SK-N-SH (cell line): ENCODE data around the gene CADPS2. TPM values are rescaled to one million over a fixed set of nuclear protein-coding genes. Genes with fewer than 3 reads are reported as not detected.

Experiments used
- CTCF ChIA-PET: fragments of 300-600, 350-600 bp; formaldehyde crosslinking; extraction: SDS; loops from one replicate; lab custom pipeline; 2021; lab: Yijun Ruan, JAX
- POLR2A ChIA-PET: fragments of 350-600 bp; sonication (Branson Sonifier 250); formaldehyde crosslinking; extraction: SDS; loops from one replicate; lab custom pipeline; 2020; ENCODE audit warnings: antibody characterized with exemption, inconsistent platforms; lab: Yijun Ruan, JAX
- DNase-seq: peaks from one replicate; pipeline ENCODE4 v3.0.0; 2012
- H2AFZ ChIP-seq: fragments of 200-600 bp; sonication (generic); 2 replicates; pipeline ENCODE4 v1.8.1; 2016; ENCODE audit warnings: antibody characterized with exemption, mild to moderate bottlenecking, low read depth
- H3F3A ChIP-seq: fragments of 200-600 bp; sonication (generic); replicated peaks from 2 replicates; pipeline ENCODE3; 2016; ENCODE audit warnings: antibody characterized with exemption, mild to moderate bottlenecking; ENCODE audit not compliant: insufficient read depth
- H3K27ac ChIP-seq, 2 experiments: fragments of 200-500 bp in 1 of 2; fragments of 200-600 bp in 1 of 2; sonication (Bioruptor generic) in 1 of 2; sonication (generic), shearing (Covaris generic) in 1 of 2; 2 replicates each; pipeline versions ENCODE4 v1.5.1 to v1.6.1; 2014 to 2016; ENCODE audit warnings: low read depth in 2 of 2, inconsistent platforms in 1 of 2, low read length in 1 of 2, mild to moderate bottlenecking in 1 of 2, mixed read lengths in 1 of 2
- H3K27me3 ChIP-seq: fragments of 200-600 bp; sonication (generic), shearing (Covaris generic); 2 replicates; pipeline ENCODE4 v1.6.1; 2016; ENCODE audit warnings: mixed run types; ENCODE audit not compliant: insufficient read depth
- H3K36me3 ChIP-seq, 2 experiments: fragments of 200-500 bp in 1 of 2; fragments of 200-600 bp in 1 of 2; sonication (Bioruptor generic) in 1 of 2; sonication (generic) in 1 of 2; replicated peaks in 1 of 2; 2 replicates each; pipeline versions ENCODE3 to v1.5.1; 2014 to 2016; ENCODE audit warnings: low read length in 1 of 2, mild to moderate bottlenecking in 1 of 2; ENCODE audit not compliant: insufficient read depth in 2 of 2, control insufficient read depth in 1 of 2
- H3K4me1 ChIP-seq, 2 experiments: fragments of 200-500 bp in 1 of 2; fragments of 200-600 bp in 1 of 2; sonication (Bioruptor generic) in 1 of 2; sonication (generic), shearing (Covaris generic) in 1 of 2; 2 replicates each; pipeline versions ENCODE4 v1.5.1 to v1.6.1; 2014 to 2016; ENCODE audit warnings: low read depth in 1 of 2, low read length in 1 of 2, mixed run types in 1 of 2; ENCODE audit not compliant: insufficient read depth in 2 of 2, control insufficient read depth in 1 of 2
- H3K4me2 ChIP-seq: fragments of 200-600 bp; sonication (generic), shearing (Covaris generic); 2 replicates; pipeline ENCODE4 v1.6.1; 2017; ENCODE audit warnings: mixed run types
- H3K4me3 ChIP-seq, 2 experiments: fragments of 200-500 bp in 1 of 2; fragments of 200-600 bp in 1 of 2; sonication (Bioruptor generic) in 1 of 2; sonication (generic), shearing (Covaris generic) in 1 of 2; 2 replicates each; pipeline versions ENCODE4 v1.5.1 to v1.8.1; 2014 to 2016; ENCODE audit warnings: low read depth in 2 of 2, inconsistent platforms in 1 of 2, low read length in 1 of 2, mild to moderate bottlenecking in 1 of 2, mixed read lengths in 1 of 2, moderate library complexity in 1 of 2
- H3K79me2 ChIP-seq: fragments of 200-600 bp; sonication (generic); 2 replicates; pipeline ENCODE4 v1.8.1; 2017; ENCODE audit warnings: mild to moderate bottlenecking; ENCODE audit not compliant: insufficient read depth
- H3K9ac ChIP-seq: fragments of 200-600 bp; sonication (generic); 2 replicates; pipeline ENCODE4 v1.6.1; 2017; ENCODE audit warnings: mixed run types
- H3K9me2 ChIP-seq: fragments of 200-600 bp; sonication (generic); 2 replicates; pipeline ENCODE4 v1.6.1; 2017; ENCODE audit warnings: mixed run types
- H3K9me3 ChIP-seq: fragments of 200-600 bp; sonication (generic); 2 replicates; pipeline ENCODE4 v1.6.1; 2017; ENCODE audit warnings: mixed run types, mild to moderate bottlenecking, moderate library complexity
- H4K20me1 ChIP-seq: fragments of 200-600 bp; sonication (generic); 2 replicates; pipeline ENCODE4 v1.6.1; 2017; ENCODE audit warnings: mild to moderate bottlenecking, mixed run types; ENCODE audit not compliant: insufficient read depth
- CHD2 ChIP-seq: fragments of 150-350 bp; IDR thresholded peaks from 2 replicates; pipeline ENCODE4 v1.6.1; 2018; ENCODE audit warnings: low read length; ENCODE audit not compliant: partially characterized antibody
- EP300 ChIP-seq, 2 experiments: IDR thresholded peaks; 2 replicates each; pipeline versions ENCODE4 v1.4.0 to v1.6.1; 2012; ENCODE audit warnings: borderline replicate concordance in 1 of 2, low read depth in 1 of 2, low read length in 1 of 2
- FOSL2 ChIP-seq: IDR thresholded peaks from 2 replicates; pipeline ENCODE4 v1.4.0; 2012; ENCODE audit warnings: low read depth, mild to moderate bottlenecking, moderate library complexity, borderline replicate concordance
- GATA2 ChIP-seq: sonication (generic); formaldehyde crosslinking; IDR thresholded peaks from 2 replicates; pipeline ENCODE4 v1.5.0; 2020; ENCODE audit warnings: mild to moderate bottlenecking, missing genetic modification reagents
- IRF3 ChIP-seq: fragments of 150-350 bp; IDR thresholded peaks from 2 replicates; pipeline ENCODE4 v1.6.1; 2016; ENCODE audit warnings: mild to moderate bottlenecking, low read depth, low read length
- NRF1 ChIP-seq: IDR thresholded peaks from 2 replicates; pipeline ENCODE4 v1.6.1; 2012; ENCODE audit warnings: low read depth, mild to moderate bottlenecking, low read length
- RAD21 ChIP-seq: IDR thresholded peaks from 2 replicates; pipeline ENCODE4 v1.6.1; 2012; ENCODE audit warnings: mild to moderate bottlenecking, low read length
- RFX5 ChIP-seq: IDR thresholded peaks from 2 replicates; pipeline ENCODE4 v1.6.1; 2012; ENCODE audit warnings: mild to moderate bottlenecking, improper control_type of control experiment, low read length
- SMC3 ChIP-seq: IDR thresholded peaks from 2 replicates; pipeline ENCODE4 v1.6.1; 2012; ENCODE audit warnings: low read depth, low read length, improper control_type of control experiment
- TAF1 ChIP-seq: IDR thresholded peaks from 2 replicates; pipeline ENCODE4 v1.6.1; 2012; ENCODE audit warnings: low read depth, mild to moderate bottlenecking, low read length, moderate library complexity, borderline replicate concordance
- TCF12 ChIP-seq: IDR thresholded peaks from 2 replicates; pipeline ENCODE4 v1.4.0; 2012
- YY1 ChIP-seq: IDR thresholded peaks from 2 replicates; pipeline ENCODE4 v1.4.0; 2012; ENCODE audit warnings: low read depth, mild to moderate bottlenecking
- ZBTB33 ChIP-seq: IDR thresholded peaks from 2 replicates; pipeline ENCODE4 v1.4.0; 2012; ENCODE audit warnings: low read depth, borderline replicate concordance
- WGBS: methylation state at CpG from one replicate; pipeline ENCODE4 v1.1.6; 2017; ENCODE audit warnings: low lambda C conversion rate; 5-methylcytosine and 5-hydroxymethylcytosine counted together
- polyA plus RNA-seq, 3 experiments: library from polyadenylated mRNA; depleted of rRNA; stranded (reverse); fragments of >200 nt; gene quantifications; 2 replicates each; pipeline ENCODE4 v1.2.3, GENCODE V29; 2012

CADPS2 gene
- polyA plus RNA-seq, 1 of the 3 experiments (the other 2 are of a cell fraction): 0.05 TPM

GRCh38 chr7:122858320-122858719 is 27.9 kb downstream of the CADPS2 start:
- ChIA-PET CTCF (no interaction called here), POLR2A (no interaction called here)
- H3K9me2 ChIP-seq: no peaks in the 10 kb centered on the region
- H3K9me3 ChIP-seq: no peaks in the 10 kb centered on the region
- TF ChIP-seq RAD21: no peak
- TF ChIP-seq TAF1: no peak
- no peak for TF ChIP-seq CHD2
- no peak for TF ChIP-seq FOSL2
- TF ChIP-seq ZBTB33: no peak
- no peak for TF ChIP-seq RFX5
- no peak for TF ChIP-seq NRF1
- TF ChIP-seq GATA2: no peak
- TF ChIP-seq EP300 (IDR thresholded peaks at IDR 0.05; ENCODE audit: borderline replicate concordance in 1 of 2, low read depth in 1 of 2, low read length in 1 of 2): no peak
- no peak for TF ChIP-seq SMC3
- no peak for TF ChIP-seq YY1
- H3K4me2 ChIP-seq: no peak overlapping the region
- no peaks in the 10 kb centered on the region for H3K79me2 ChIP-seq
- H3K4me1 ChIP-seq: no peaks in the 10 kb centered on the region
- H3K36me3 ChIP-seq: no peaks in the 10 kb centered on the region
- no peaks in the 10 kb centered on the region for H4K20me1 ChIP-seq
- no peak overlapping the region for H3K4me3 ChIP-seq
- no peak overlapping the region for H3K9ac ChIP-seq
- no peaks in the 10 kb centered on the region; the same call in 1 of the 2 replicates for H3K27me3 ChIP-seq
- no peak overlapping the region for H3K27ac ChIP-seq
- H2AFZ ChIP-seq: no peak overlapping the region; the same call in 1 of the 2 replicates
- DNase-seq: no peak
- WGBS: 10% methylated on average over 3 of the region's 3 CpGs
- no peaks in the 10 kb centered on the region for H3F3A ChIP-seq

- Histone ChIP-seq H3F3A (no peaks in the 10 kb centered on the region), H3K4me2 (no peak overlapping the region), H3K79me2 (no peaks in the 10 kb centered on the region), H3K27me3 (no peaks in the 10 kb centered on the region; the same call in 1 of the 2 replicates), H2AFZ (no peak overlapping the region), H3K9ac (no peak overlapping the region), H3K27ac (no peak overlapping the region), H3K4me1 (peaks cover 0 to 6% of the 10 kb centered on the region in 2 experiments; a peak in 1 of 4 replicates), H4K20me1 (no peaks in the 10 kb centered on the region), H3K9me3 (no peaks in the 10 kb centered on the region), H3K4me3 (no peak overlapping the region), H3K36me3 (no peaks in the 10 kb centered on the region), H3K9me2 (no peaks in the 10 kb centered on the region)
- POLR2A ChIA-PET: no interaction called here
- CTCF ChIA-PET: interaction anchor here (2.2 kb wide), 1 partner anchor 8 kb away, joined by 5 read pairs; no protein-coding TSS in a partner anchor
- no peak for TF ChIP-seq TCF12
- no peak for TF ChIP-seq IRF3
- no peak for TF ChIP-seq ZBTB33
- DNase-seq: no peak
Observed at GRCh38 chr7:122850528-122850927, 35.7 kb downstream of the CADPS2 start.
